Activated CD8-positive, alpha-beta memory T cell treated with anti-CD3 and anti-CD28 coated beads, Interleukin-2, amount 50 U/mL, for 4 hours (primary cell): ENCODE results near the gene GRM3.

Experiments
- DNase-seq: peaks from one replicate; pipeline ENCODE4 v3.0.0-alpha.2; 2020

GRM3 gene

GRCh38 chr7:86706406-86706805 lies 62.7 kb downstream of the GRM3 start:
- no peak for DNase-seq

DNA sequence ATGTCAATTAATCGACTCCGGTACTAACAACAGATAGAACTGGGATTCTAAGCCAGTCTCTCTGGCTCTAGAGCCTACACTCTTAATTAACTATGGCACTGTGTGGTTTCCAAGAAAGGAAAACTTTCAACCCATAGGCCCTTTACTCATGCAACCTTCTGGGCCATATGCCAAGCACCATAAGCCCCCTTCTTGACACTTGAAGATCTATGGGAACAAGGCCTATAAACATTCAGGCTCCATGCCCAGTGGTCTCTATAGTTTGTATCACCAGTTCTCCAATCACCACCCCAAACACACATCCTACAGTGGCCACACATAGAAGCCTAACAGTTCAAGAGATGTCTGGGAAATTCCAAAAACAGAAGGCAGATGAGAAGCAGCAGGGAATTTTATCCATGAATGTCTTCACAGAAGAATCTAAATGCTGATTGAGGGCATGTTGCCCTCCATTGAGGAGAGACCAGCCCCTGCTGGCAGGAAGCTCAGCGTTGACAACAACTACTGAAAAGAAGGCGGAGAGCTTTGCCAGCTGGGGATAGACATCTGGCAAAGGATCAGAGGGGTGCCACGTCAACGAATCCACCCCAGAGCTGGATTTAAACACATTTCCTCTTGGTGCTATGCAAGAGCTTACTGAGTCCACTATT lies 64.4 kb downstream of the GRM3 start:
- no peak for DNase-seq

- DNase-seq: no peak
Observed at GRCh38 chr7:86720306-86720705, 76.6 kb downstream of the GRM3 start.

GRCh38 chr7:86733783-86734182 lies 90.1 kb downstream of the GRM3 start:
- DNase-seq: no peak

GRCh38 chr7:86745013-86745745 lies 101.5 kb downstream of the GRM3 start:
- DNase-seq: no peak

DNA sequence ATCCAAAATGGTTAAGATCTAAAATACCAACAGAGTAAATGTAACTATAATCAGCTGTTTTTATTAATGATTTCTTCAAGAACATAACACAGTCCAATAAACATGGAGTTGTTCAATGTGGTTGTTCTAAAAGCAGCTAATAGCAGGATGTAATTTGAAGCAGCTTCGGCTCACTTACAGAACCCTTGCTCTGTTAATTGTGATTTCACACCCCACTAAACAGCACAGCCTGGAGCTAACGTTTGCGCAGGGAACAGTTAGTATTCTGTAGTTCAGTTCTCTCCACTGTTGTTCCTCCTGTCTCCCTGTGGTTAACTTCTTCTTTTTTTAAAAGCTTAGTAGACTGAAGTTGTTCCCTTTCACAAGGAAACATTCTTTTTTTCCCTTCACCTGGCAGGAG lies 104.0 kb downstream of the GRM3 start:
- DNase-seq: no peak

DNA sequence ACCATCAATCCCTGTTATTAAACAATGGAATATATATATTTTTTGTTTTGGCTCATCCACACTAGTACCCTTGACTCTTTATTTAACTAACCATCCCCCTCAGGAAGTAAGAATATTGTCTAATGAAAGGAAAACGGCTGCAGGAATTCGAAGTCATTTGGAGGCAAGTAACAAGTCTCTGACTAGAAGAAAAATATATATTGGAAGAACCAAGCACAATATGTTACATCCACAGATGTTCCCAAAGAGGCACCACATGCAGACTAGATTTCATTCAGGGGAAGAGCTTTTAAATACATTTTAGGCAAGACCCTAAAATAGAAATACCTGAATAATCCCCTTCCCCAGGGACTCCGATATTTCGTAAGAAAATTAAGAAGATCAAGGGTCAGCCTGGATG lies 104.5 kb downstream of the GRM3 start:
- DNase-seq: no peak

- DNase-seq: no peak
Observed at GRCh38 chr7:86748843-86749719, 105.4 kb downstream of the GRM3 start.

DNA sequence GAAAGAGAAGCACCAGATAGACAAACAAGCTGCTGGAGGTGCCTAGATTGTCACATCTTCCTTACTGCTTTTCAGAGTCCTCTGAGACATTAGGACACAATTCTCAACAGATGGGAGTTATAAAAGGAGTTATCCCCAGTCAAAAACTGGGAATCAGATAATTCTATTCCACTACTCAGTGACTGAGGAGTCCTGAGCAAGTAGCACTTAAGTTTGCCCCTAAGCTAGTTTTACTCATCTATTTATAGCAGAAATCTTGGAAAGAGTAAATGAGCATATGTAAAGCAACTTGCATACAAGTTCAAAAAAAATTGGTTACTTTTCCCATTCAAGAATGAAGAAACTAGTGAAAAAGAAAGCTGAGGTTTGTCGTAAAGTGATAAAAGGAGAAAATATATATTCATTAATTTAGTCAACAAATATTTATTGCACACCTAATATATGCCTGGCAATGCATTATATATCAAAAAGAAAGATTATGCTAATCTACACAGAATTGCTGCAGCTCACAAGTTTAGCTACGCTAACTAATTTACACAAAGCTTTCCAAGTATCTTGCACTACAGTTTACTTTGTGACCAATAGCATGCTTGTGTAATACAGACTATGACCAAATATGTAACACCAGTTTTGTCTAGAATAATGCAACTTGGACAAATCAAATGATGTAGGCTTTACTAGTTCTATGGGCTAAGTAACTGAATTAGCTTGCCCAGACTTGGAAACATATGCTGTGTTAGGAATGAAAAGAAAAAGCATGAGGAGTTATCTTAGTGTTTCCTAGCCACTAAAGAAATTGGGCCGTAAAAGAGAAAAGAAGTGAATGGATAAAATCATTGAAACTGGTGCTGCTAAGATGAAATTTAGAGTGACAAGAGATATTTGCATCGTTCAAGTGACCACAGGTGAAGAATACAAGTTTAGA lies 106.3 kb downstream of the GRM3 start:
- no peak for DNase-seq

- no peak for DNase-seq
Observed at GRCh38 chr7:86760236-86760635, 116.5 kb downstream of the GRM3 start.

- no peak for DNase-seq
Observed at GRCh38 chr7:86762129-86762528, 118.4 kb downstream of the GRM3 start.

- DNase-seq: no peak
Observed at GRCh38 chr7:86765931-86766330, 122.2 kb downstream of the GRM3 start.

DNA sequence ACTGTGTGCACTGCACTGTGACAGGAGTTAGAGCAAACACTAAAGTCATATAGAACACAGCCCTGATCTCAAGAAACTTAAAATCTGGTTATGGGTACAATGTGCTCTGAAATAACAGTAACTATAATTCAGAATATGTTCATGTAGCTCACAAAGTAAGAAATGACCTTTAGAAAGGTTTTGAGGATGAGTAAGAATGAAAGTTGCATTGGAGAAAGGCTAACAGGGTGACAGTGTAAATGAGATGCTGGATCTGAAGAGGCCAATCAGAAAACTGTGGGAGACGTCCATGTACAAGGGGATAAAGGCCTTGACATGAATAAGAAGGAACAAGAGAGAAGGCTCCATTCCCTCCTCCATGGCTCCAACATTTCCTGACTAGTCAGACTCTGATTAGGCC lies 124.7 kb downstream of the GRM3 start:
- no peak for DNase-seq

- DNase-seq: no peak
Observed at GRCh38 chr7:86768967-86769760, 125.5 kb downstream of the GRM3 start.

GRCh38 chr7:86773309-86773708 lies 129.6 kb downstream of the GRM3 start:
- DNase-seq: no peak

DNA sequence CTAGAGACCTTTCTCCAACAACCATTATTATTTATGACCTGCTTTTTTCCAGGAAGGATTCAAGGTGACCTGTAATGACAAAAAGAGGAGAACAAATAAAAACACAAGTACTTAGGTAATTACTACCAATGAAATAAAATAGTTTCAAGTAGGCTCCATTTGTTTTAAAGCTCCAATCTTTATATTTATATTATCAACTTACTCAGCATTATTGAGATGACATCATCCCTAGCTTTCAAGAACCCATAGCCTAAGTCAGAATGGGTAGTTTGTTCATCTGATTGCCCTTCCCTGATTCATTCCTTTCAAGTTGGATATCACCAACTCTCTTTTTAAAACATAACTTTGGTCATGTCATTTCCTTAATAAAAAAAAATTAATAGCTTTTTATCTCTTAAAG lies 131.5 kb downstream of the GRM3 start:
- DNase-seq: no peak

DNA sequence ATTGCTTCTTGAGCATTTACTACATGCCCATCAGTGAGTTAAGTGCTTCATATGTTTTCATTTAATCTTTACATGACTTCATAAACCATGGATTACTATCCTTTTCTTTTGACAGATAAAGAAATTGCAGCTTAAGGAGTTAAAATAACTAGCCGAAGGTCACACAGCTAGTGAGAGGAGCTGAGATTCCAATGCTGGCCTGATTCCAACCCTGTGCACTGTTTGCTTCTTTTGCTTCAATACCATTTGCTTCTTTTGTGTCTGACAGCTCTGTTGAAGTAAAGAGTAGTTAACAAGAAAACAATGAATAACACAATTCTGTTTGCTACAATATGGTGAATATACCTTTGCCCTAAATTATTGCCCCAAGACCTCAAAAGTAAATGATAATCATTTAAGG lies 132.4 kb downstream of the GRM3 start:
- DNase-seq: no peak

GRCh38 chr7:86778271-86778670 lies 134.6 kb downstream of the GRM3 start:
- DNase-seq: no peak

- DNase-seq: no peak
Observed at GRCh38 chr7:86784765-86785164, 141.1 kb downstream of the GRM3 start.

DNA sequence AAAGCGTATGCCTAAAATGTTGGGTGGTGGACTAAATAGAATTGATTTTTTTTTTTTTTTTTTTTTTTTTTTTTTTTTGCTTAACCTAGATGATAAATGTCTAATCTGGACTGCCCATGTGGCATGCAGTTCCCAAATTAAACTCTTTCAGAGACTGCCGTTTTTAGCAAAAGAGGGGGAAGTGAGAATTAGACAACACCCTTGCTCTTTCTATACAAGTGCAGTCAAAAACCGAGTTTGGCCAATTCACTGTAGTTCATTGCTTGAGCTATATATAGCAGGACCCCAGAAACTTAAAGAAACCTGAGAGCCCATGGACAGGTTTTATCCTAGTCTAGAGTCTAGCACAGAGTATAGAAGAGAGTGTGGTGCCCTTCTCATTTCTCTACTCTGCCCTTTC lies 141.9 kb downstream of the GRM3 start:
- DNase-seq: no peak

- DNase-seq: no peak
Observed at GRCh38 chr7:86786376-86786775, 142.7 kb downstream of the GRM3 start.

GRCh38 chr7:86788948-86789347 lies 145.2 kb downstream of the GRM3 start:
- no peak for DNase-seq
